Naive thymus-derived CD8-positive, alpha-beta T cell (primary cell): Measurements from ENCODE around the gene VEGFC. TPM values are rescaled to one million over a fixed set of nuclear protein-coding genes. Genes with fewer than 3 reads are reported as not detected.

ENCODE experiments used
- ATAC-seq, 2 donors: fragments of 150-1000 bp; cut with Tn5 transposase in 1 of 2; sonication (Bioruptor Pico), chemical (Tn5 transposase) in 1 of 2; 1 replicate in 1 of 2; 2 replicates in 1 of 2; pipeline ENCODE4 v1.10.0; 2021; ENCODE audit warnings: mild to moderate bottlenecking in 2 of 2, moderate library complexity in 2 of 2
- POLR2A ChIA-PET: fragments of 350-600 bp; sonication (Branson Sonifier 250); formaldehyde crosslinking; loops from one replicate; lab custom pipeline; 2021; ENCODE audit warnings: antibody characterized with exemption; lab: Charles Lee
- DNase-seq, 10 donors: peaks; one replicate each; pipeline versions ENCODE4 v3.0.0 to v3.0.0-alpha.2; 2020 to 2022
- H3K27ac Mint-ChIP-seq, 10 donors: one replicate each; pipeline ENCODE4 v1.8.0; 2020 to 2022; ENCODE audit warnings: mild to moderate bottlenecking in 10 of 10, mixed read lengths in 10 of 10, moderate library complexity in 4 of 10, inconsistent platforms in 1 of 10
- H3K27me3 Mint-ChIP-seq, 5 donors: one replicate each; pipeline ENCODE4 v1.8.0; 2021 to 2022; ENCODE audit warnings: mixed read lengths in 5 of 5
- H3K36me3 Mint-ChIP-seq, 3 donors: one replicate each; pipeline ENCODE4 v1.8.0; 2020 to 2022; ENCODE audit warnings: mixed read lengths in 3 of 3, mild to moderate bottlenecking in 2 of 3, inconsistent platforms in 1 of 3
- H3K4me1 Mint-ChIP-seq, 4 donors: one replicate each; pipeline ENCODE4 v1.8.0; 2021 to 2022; ENCODE audit warnings: mixed read lengths in 4 of 4
- H3K4me3 Mint-ChIP-seq, 10 donors: one replicate each; pipeline ENCODE4 v1.8.0; 2020 to 2022; ENCODE audit warnings: mild to moderate bottlenecking in 10 of 10, mixed read lengths in 10 of 10, moderate library complexity in 6 of 10, inconsistent platforms in 1 of 10
- H3K9me3 Mint-ChIP-seq, 9 donors: one replicate each; pipeline ENCODE4 v1.8.0; 2020 to 2022; ENCODE audit warnings: mixed read lengths in 9 of 9, mild to moderate bottlenecking in 3 of 9, inconsistent platforms in 1 of 9, moderate library complexity in 1 of 9
- polyA plus RNA-seq, 3 donors: library from polyadenylated mRNA; unstranded; fragments of 300-500 nt; fragmentation: Illumina TruSeq; gene quantifications; one replicate each; pipeline ENCODE4 v1.2.3, GENCODE V29; 2021
- total RNA-seq, 8 experiments: library from RNA in 2 of 8; stranded (reverse) in 2 of 8; gene quantifications; one replicate each; pipeline ENCODE4 v1.2.3 and lab custom pipeline; 2021 to 2026

VEGFC gene
- total and polyA plus RNA-seq, 5 experiments from 2014 or later: not detected

GRCh38 chr4:176645246-176645960, 147.3 kb downstream of the VEGFC start:
- no peak overlapping the region for H3K4me3 Mint-ChIP-seq
- no peaks in the 10 kb centered on the region for H3K4me1 Mint-ChIP-seq
- H3K27me3 Mint-ChIP-seq: no peaks in the 10 kb centered on the region
- H3K27ac Mint-ChIP-seq: no peak overlapping the region
- ATAC-seq (no peak), DNase-seq (no peak)
- no peaks in the 10 kb centered on the region for H3K36me3 Mint-ChIP-seq
- H3K9me3 Mint-ChIP-seq: peaks cover 0 to 2% (median 0%) of the 10 kb centered on the region in 9 donors
- POLR2A ChIA-PET: no interaction called here

GRCh38 chr4:176642472-176642871, 150.2 kb downstream of the VEGFC start:
- DNase-seq: no peak
- Mint-ChIP-seq H3K27me3 (no peaks in the 10 kb centered on the region), H3K27ac (no peak overlapping the region), H3K9me3 (peaks cover 0 to 21% (median 4%) of the 10 kb centered on the region in 9 donors), H3K4me3 (no peak overlapping the region), H3K36me3 (no peaks in the 10 kb centered on the region), H3K4me1 (no peaks in the 10 kb centered on the region)
- POLR2A ChIA-PET: no interaction called here
- no peak for ATAC-seq

GRCh38 chr4:176641237-176641636, 151.5 kb downstream of the VEGFC start:
- Mint-ChIP-seq H3K4me1 (no peaks in the 10 kb centered on the region), H3K27ac (no peak overlapping the region), H3K27me3 (no peaks in the 10 kb centered on the region), H3K9me3 (peaks cover 0 to 21% (median 4%) of the 10 kb centered on the region in 9 donors), H3K36me3 (no peaks in the 10 kb centered on the region), H3K4me3 (no peak overlapping the region)
- ATAC-seq (no peak), DNase-seq (no peak)
- POLR2A ChIA-PET: no interaction called here

GRCh38 chr4:176638992-176639391, 153.7 kb downstream of the VEGFC start:
- POLR2A ChIA-PET: no interaction called here
- ATAC-seq: no peak
- H3K27me3 Mint-ChIP-seq: peaks cover 0 to 4% (median 0%) of the 10 kb centered on the region in 5 donors
- peaks cover 0 to 21% (median 4%) of the 10 kb centered on the region in 9 donors for H3K9me3 Mint-ChIP-seq
- H3K36me3 Mint-ChIP-seq: no peaks in the 10 kb centered on the region
- no peaks in the 10 kb centered on the region for H3K4me1 Mint-ChIP-seq
- H3K27ac Mint-ChIP-seq: no peak overlapping the region
- no peak overlapping the region for H3K4me3 Mint-ChIP-seq
- no peak for DNase-seq

- H3K9me3 Mint-ChIP-seq: peaks cover 0 to 21% (median 4%) of the 10 kb centered on the region in 9 donors
- no peak for DNase-seq
- POLR2A ChIA-PET: no interaction called here
These were observed 156.4 kb downstream of the VEGFC start for GRCh38 chr4:176636292-176636691.

GRCh38 chr4:176635372-176636261, 157.1 kb downstream of the VEGFC start:
- H3K4me1 Mint-ChIP-seq: no peaks in the 10 kb centered on the region
- peaks cover 0 to 21% (median 4%) of the 10 kb centered on the region in 9 donors for H3K9me3 Mint-ChIP-seq
- no peak overlapping the region for H3K4me3 Mint-ChIP-seq
- DNase-seq (no peak), ATAC-seq (no peak)
- POLR2A ChIA-PET: no interaction called here
- no peaks in the 10 kb centered on the region for H3K36me3 Mint-ChIP-seq
- H3K27ac Mint-ChIP-seq: no peak overlapping the region
- peaks cover 0 to 4% (median 0%) of the 10 kb centered on the region in 5 donors for H3K27me3 Mint-ChIP-seq

More at GRCh38 chr4:176636292-176636691, 156.4 kb downstream of the VEGFC start:
- peaks cover 0 to 4% (median 0%) of the 10 kb centered on the region in 5 donors for H3K27me3 Mint-ChIP-seq
- no peak overlapping the region for H3K4me3 Mint-ChIP-seq
- ATAC-seq: no peak
- no peaks in the 10 kb centered on the region for H3K36me3 Mint-ChIP-seq
- no peak overlapping the region for H3K27ac Mint-ChIP-seq
- H3K4me1 Mint-ChIP-seq: no peaks in the 10 kb centered on the region
